IMR-90 (cell line): ENCODE results near the gene CCDC69. TPM values are rescaled to one million over a fixed set of nuclear protein-coding genes. Genes with fewer than 3 reads are reported as not detected.

Source experiments
- ATAC-seq: fragments of 200-7000 bp; cut with Tn5 transposase; 2 replicates; pipeline ENCODE4 v1.9.1; 2020; ENCODE audit warnings: low read depth, mild to moderate bottlenecking, moderate library complexity
- BruUV-seq: library from RNA; stranded (reverse); fragments of 400-500 nt; replicated peaks from 2 replicates; lab custom pipeline; 2021; lab: Mats Ljungman, UMichigan
- CTCF ChIA-PET: fragments of 300-600 bp; formaldehyde crosslinking; extraction: SDS; loops from one replicate; lab custom pipeline; 2021; ENCODE audit warnings: antibody characterized with exemption; lab: Yijun Ruan, JAX
- POLR2A ChIA-PET: fragments of 300-600 bp; sonication (Branson Sonifier 250); formaldehyde crosslinking; loops from one replicate; lab custom pipeline; 2022; ENCODE audit warnings: antibody characterized with exemption; ENCODE audit not compliant: unreplicated experiment; lab: Charles Lee
- DNase-seq: peaks from one replicate; pipeline ENCODE4 v3.0.0; 2013
- H2AFZ ChIP-seq: replicated peaks from 2 replicates; pipeline ENCODE3; 2013; ENCODE audit warnings: low read length, mild to moderate bottlenecking; ENCODE audit not compliant: poor library complexity
- H2AK5ac ChIP-seq: 2 replicates; pipeline ENCODE4 v1.6.1; 2013; ENCODE audit warnings: low read depth, low read length, inconsistent platforms
- H2AK9ac ChIP-seq: replicated peaks from 2 replicates; pipeline ENCODE3; 2013; ENCODE audit warnings: mild to moderate bottlenecking, low read depth, low read length, moderate library complexity; ENCODE audit not compliant: poor library complexity
- H2BK120ac ChIP-seq: 2 replicates; pipeline ENCODE4 v1.6.1; 2013; ENCODE audit warnings: low read depth, low read length, inconsistent platforms
- H2BK15ac ChIP-seq: 3 replicates; pipeline ENCODE4 v1.6.1; 2013; ENCODE audit warnings: low read depth, low read length, inconsistent platforms
- H2BK20ac ChIP-seq: 2 replicates; pipeline ENCODE4 v1.6.1; 2013; ENCODE audit warnings: low read depth, mild to moderate bottlenecking, inconsistent platforms, low read length, moderate library complexity
- H2BK5ac ChIP-seq: 2 replicates; pipeline ENCODE4 v1.6.1; 2013; ENCODE audit warnings: mild to moderate bottlenecking, low read depth, low read length, inconsistent platforms; ENCODE audit not compliant: poor library complexity, severe bottlenecking
- H3K14ac ChIP-seq: replicated peaks from 2 replicates; pipeline ENCODE4 v1.6.1; 2013; ENCODE audit warnings: low read depth, low read length, inconsistent platforms
- H3K18ac ChIP-seq: 2 replicates; pipeline ENCODE4 v1.6.1; 2013; ENCODE audit warnings: low read depth, low read length, control low read depth
- H3K23ac ChIP-seq: 2 replicates; pipeline ENCODE4 v1.6.1; 2013; ENCODE audit warnings: low read depth, low read length, inconsistent platforms
- H3K27ac ChIP-seq: 2 replicates; pipeline ENCODE4 v1.5.1; 2013; ENCODE audit warnings: mild to moderate bottlenecking, control low read depth, low read length; ENCODE audit not compliant: insufficient read depth
- H3K27me3 ChIP-seq: 2 replicates; pipeline ENCODE4 v1.6.1; 2013; ENCODE audit warnings: low read length; ENCODE audit not compliant: control insufficient read depth, insufficient read depth
- H3K36me3 ChIP-seq: 2 replicates; pipeline ENCODE4 v1.6.1; 2013; ENCODE audit warnings: low read length, mixed read lengths; ENCODE audit not compliant: control insufficient read depth, insufficient read depth
- H3K4ac ChIP-seq: 2 replicates; pipeline ENCODE4 v1.6.1; 2013; ENCODE audit warnings: low read depth, low read length, inconsistent platforms
- H3K4me1 ChIP-seq: 2 replicates; pipeline ENCODE4 v1.6.1; 2013; ENCODE audit warnings: low read length, mixed read lengths; ENCODE audit not compliant: control insufficient read depth, insufficient read depth
- H3K4me2 ChIP-seq: 2 replicates; pipeline ENCODE4 v1.6.1; 2013; ENCODE audit warnings: low read depth, mild to moderate bottlenecking, control low read depth, low read length, moderate library complexity
- H3K4me3 ChIP-seq: 2 replicates; pipeline ENCODE4 v1.5.1; 2013; ENCODE audit warnings: low read depth, mild to moderate bottlenecking, control low read depth, low read length, moderate library complexity; ENCODE audit not compliant: insufficient read depth
- H3K56ac ChIP-seq: 2 replicates; pipeline ENCODE4 v1.6.1; 2013; ENCODE audit warnings: low read length, inconsistent platforms; ENCODE audit not compliant: insufficient read depth; ENCODE audit errors: extremely low read depth
- H3K79me1 ChIP-seq, 2 experiments: 2 replicates each; pipeline ENCODE4 v1.6.1; 2013; ENCODE audit warnings: low read length in 2 of 2, inconsistent platforms in 1 of 2, low read depth in 1 of 2
- H3K9ac ChIP-seq: 2 replicates; pipeline ENCODE4 v1.6.1; 2013; ENCODE audit warnings: low read depth, low read length, control low read depth
- H3K9me1 ChIP-seq: 2 replicates; pipeline ENCODE4 v1.6.1; 2013; ENCODE audit warnings: low read length, inconsistent platforms; ENCODE audit not compliant: insufficient read depth
- H3K9me3 ChIP-seq: 2 replicates; pipeline ENCODE4 v1.6.1; 2013; ENCODE audit warnings: low read length; ENCODE audit not compliant: control insufficient read depth, insufficient read depth
- H4K20me1 ChIP-seq: 2 replicates; pipeline ENCODE4 v1.6.1; 2013; ENCODE audit warnings: low read length, inconsistent platforms; ENCODE audit not compliant: insufficient read depth
- H4K5ac ChIP-seq: 2 replicates; pipeline ENCODE4 v1.6.1; 2013; ENCODE audit warnings: mild to moderate bottlenecking, low read depth, low read length, control low read depth
- H4K8ac ChIP-seq, 2 experiments: 2 replicates each; pipeline ENCODE4 v1.6.1; 2013; ENCODE audit warnings: low read depth in 2 of 2, low read length in 2 of 2, control low read depth in 1 of 2, inconsistent platforms in 1 of 2
- H4K91ac ChIP-seq: 2 replicates; pipeline ENCODE4 v1.6.1; 2013; ENCODE audit warnings: low read depth, low read length, inconsistent platforms; ENCODE audit not compliant: insufficient read depth
- CEBPB ChIP-seq: IDR thresholded peaks from 2 replicates; pipeline ENCODE4 v1.6.1; 2012; ENCODE audit warnings: low read depth, low read length, improper control_type of control experiment
- CTCF ChIP-seq: conservative IDR thresholded peaks from 2 replicates; pipeline ENCODE4 v1.5.1; 2012; ENCODE audit warnings: mild to moderate bottlenecking, low read depth, low read length, improper control_type of control experiment
- FOS ChIP-seq: fragments of 150-350 bp; IDR thresholded peaks from 2 replicates; pipeline ENCODE4 v1.6.1; 2016; ENCODE audit warnings: low read depth, low read length
- MAZ ChIP-seq: IDR thresholded peaks from 2 replicates; pipeline ENCODE4 v1.6.1; 2012; ENCODE audit warnings: low read depth, mild to moderate bottlenecking, low read length, improper control_type of control experiment, moderate library complexity, borderline replicate concordance
- RFX5 ChIP-seq: IDR thresholded peaks from 2 replicates; pipeline ENCODE4 v1.8.0; 2012; ENCODE audit warnings: low read depth, mild to moderate bottlenecking, low read length, moderate library complexity
- WGBS, 2 experiments: methylation state at CpG; one replicate each; pipeline versions ENCODE4 v1.1.5 to v1.1.7; 2013; ENCODE audit warnings: missing lambda C conversion rate in 2 of 2; ENCODE audit not compliant: insufficient read length in 1 of 2; ENCODE audit errors: extremely low coverage in 2 of 2; 5-methylcytosine and 5-hydroxymethylcytosine counted together
- dilution Hi-C: fragments of 300-500 bp; cut with HindIII; formaldehyde crosslinking; loops from one replicate; pipeline ENCODE4 v1.14.3; 2018; ENCODE audit warnings: low sequenced_read_pairs; ENCODE audit not compliant: unreplicated experiment
- in situ Hi-C: fragments of 300-500 bp; cut with MboI; formaldehyde crosslinking; loops from 3 replicates; pipeline ENCODE4 v1.14.3; 2019; ENCODE audit warnings: low sequenced_read_pairs, inconsistent platforms, mixed read lengths
- intact Hi-C: fragments of 100-400 bp; cut with micrococcal nuclease; formaldehyde crosslinking; loops from 2 replicates; pipeline ENCODE4 v1.10.0; 2022
- polyA plus RNA-seq, 3 experiments: library from polyadenylated mRNA; depleted of rRNA; stranded (reverse); fragments of >200 nt; gene quantifications; 2 replicates each; pipeline ENCODE4 v1.2.3, GENCODE V29; 2012; ENCODE audit warnings: low replicate concordance in 1 of 3
- total RNA-seq: library from RNA; depleted of rRNA; stranded (reverse); fragments of >200 nt; gene quantifications from 2 replicates; pipeline ENCODE4 v1.2.3, GENCODE V29; 2012

The CCDC69 gene
- total and polyA plus RNA-seq, 2 of the 4 experiments (the other 2 are of a cell fraction), result 0.36 to 0.48 TPM

GRCh38 chr5:151186538-151186937 lies 37.4 kb downstream of the CCDC69 start:
- Histone ChIP-seq H3K79me1 (no peaks in the 10 kb centered on the region), H3K4me2 (no peak overlapping the region), H2AK5ac (no peak overlapping the region), H3K4me3 (no peak overlapping the region), H3K36me3 (no peaks in the 10 kb centered on the region), H2BK5ac (no peak overlapping the region), H3K4me1 (peaks cover 2% of the 10 kb centered on the region; the same call in 1 of the 2 replicates), H3K4ac (no peak overlapping the region), H4K91ac (no peak overlapping the region), H2BK20ac (no peak overlapping the region), H2BK15ac (no peak overlapping the region), H3K18ac (no peak overlapping the region), H3K27me3 (peaks cover 4% of the 10 kb centered on the region), H4K20me1 (no peaks in the 10 kb centered on the region), H2AFZ (no peak overlapping the region), H3K14ac (no peak overlapping the region), H3K9me1 (no peaks in the 10 kb centered on the region), H4K5ac (no peak overlapping the region), H2AK9ac (no peak overlapping the region), H2BK120ac (no peak overlapping the region), H3K9me3 (no peaks in the 10 kb centered on the region), H4K8ac (no peak overlapping the region), H3K23ac (no peak overlapping the region), H3K9ac (no peak overlapping the region), H3K27ac (no peak overlapping the region), H3K56ac (no peak overlapping the region)
- ChIA-PET POLR2A (no interaction called here), CTCF (no interaction called here)
- dilution Hi-C loops (no loop called here), in situ Hi-C loops (no loop called here), intact Hi-C loops (no loop called here)
- BruUV-seq, result no TSS peak
- ATAC-seq, result no peak
- DNase-seq, result no peak
- WGBS, 2 experiments, result 54% methylated on average over 4 of the region's 4 CpGs; no CpG with 5 or more reads in 1 of the 2 experiments
- TF ChIP-seq MAZ (no peak), FOS (no peak), CTCF (no peak), RFX5 (no peak), CEBPB (no peak)
